Measurements from ENCODE around the gene GBA3. TPM values are rescaled to one million over a fixed set of nuclear protein-coding genes. Genes with fewer than 3 reads are reported as not detected.

GBA3 gene
- total RNA-seq, 4 donors from 2014 or later = 2.8 to 66.1 (median 24.7) TPM

DNA sequence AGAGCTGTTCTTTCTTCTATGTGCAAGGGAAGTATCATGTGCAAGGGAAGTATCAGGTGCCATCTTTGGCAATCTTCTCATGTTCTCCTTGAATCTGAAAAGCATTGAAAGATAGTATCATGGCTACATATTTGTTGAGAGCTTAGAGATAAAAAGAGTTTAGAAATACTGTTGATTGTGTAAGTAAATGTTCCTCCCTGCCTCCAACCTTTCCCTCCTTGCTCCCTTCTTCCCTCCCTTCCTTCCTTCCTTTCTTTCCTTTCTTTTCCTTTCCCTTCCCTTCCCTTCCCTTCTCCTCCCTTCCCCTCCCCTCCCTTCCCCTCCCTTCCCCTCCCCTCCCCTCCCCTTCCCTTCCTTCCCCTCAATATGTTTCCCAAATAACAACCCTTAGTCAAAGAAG is 108.7 kb downstream of the GBA3 start:
- H3K27me3 ChIP-seq = no peaks in the 10 kb centered on the region
- no peaks in the 10 kb centered on the region for H3K4me1 ChIP-seq
- in situ Hi-C loops (cut with MboI; ENCODE audit: low pct_ligation_motif_present in 1 of 4, low pct_unique_long_range_greater_than_20kb in 1 of 4, low sequenced_read_pairs in 3 of 4) (no loop called here), intact Hi-C loops (cut with DNase I; ENCODE audit: low total_unique reads) (no loop called here)
- H3K4me3 ChIP-seq = no peak overlapping the region
- H3K9me3 ChIP-seq = no peaks in the 10 kb centered on the region
- no peak overlapping the region for H3K27ac ChIP-seq
- TF ChIP-seq, protein P1, sequence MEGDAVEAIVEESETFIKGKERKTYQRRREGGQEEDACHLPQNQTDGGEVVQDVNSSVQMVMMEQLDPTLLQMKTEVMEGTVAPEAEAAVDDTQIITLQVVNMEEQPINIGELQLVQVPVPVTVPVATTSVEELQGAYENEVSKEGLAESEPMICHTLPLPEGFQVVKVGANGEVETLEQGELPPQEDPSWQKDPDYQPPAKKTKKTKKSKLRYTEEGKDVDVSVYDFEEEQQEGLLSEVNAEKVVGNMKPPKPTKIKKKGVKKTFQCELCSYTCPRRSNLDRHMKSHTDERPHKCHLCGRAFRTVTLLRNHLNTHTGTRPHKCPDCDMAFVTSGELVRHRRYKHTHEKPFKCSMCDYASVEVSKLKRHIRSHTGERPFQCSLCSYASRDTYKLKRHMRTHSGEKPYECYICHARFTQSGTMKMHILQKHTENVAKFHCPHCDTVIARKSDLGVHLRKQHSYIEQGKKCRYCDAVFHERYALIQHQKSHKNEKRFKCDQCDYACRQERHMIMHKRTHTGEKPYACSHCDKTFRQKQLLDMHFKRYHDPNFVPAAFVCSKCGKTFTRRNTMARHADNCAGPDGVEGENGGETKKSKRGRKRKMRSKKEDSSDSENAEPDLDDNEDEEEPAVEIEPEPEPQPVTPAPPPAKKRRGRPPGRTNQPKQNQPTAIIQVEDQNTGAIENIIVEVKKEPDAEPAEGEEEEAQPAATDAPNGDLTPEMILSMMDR (IDR thresholded peaks at IDR 0.05) = no peak
- TF ChIP-seq POLR2A (IDR thresholded peaks at IDR 0.05) (no peak), POLR2AphosphoS5 (IDR thresholded peaks at IDR 0.05) (no peak), EP300 (IDR thresholded peaks at IDR 0.05; ENCODE audit: low read depth) (no peak)
- no peak for DNase-seq
- no peaks in the 10 kb centered on the region for H3K36me3 ChIP-seq

DNA sequence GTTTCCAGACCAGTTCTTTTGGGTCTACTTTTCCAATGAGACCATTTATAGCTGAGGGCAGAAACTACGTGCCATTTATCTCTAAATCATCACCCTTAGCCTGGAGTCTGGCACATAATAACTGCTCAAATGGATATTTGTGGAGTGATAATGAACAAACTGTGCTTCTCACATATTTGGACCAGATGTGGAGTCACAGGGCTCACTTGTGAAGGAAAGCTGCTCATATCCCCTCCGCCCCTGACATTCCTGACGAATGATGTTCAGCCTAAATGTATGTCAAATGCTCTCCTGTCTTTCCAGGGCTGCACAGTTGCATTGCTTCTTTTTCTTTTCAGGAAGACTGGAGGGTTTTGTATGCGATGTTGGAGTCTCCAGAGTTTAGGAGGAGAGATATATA is 110.1 kb downstream of the GBA3 start:
- no peaks in the 10 kb centered on the region for H3K36me3 ChIP-seq
- TF ChIP-seq POLR2AphosphoS5 (IDR thresholded peaks at IDR 0.05) = no peak
- TF ChIP-seq EP300 (IDR thresholded peaks at IDR 0.05; ENCODE audit: low read depth) = no peak
- no peak for TF ChIP-seq POLR2A (IDR thresholded peaks at IDR 0.05)
- TF ChIP-seq, protein P1 (IDR thresholded peaks at IDR 0.05) = no peak
- in situ Hi-C loops (cut with MboI; ENCODE audit: low pct_ligation_motif_present in 1 of 4, low pct_unique_long_range_greater_than_20kb in 1 of 4, low sequenced_read_pairs in 3 of 4) = no loop called here
- no peak overlapping the region for H3K27ac ChIP-seq
- intact Hi-C loops (cut with DNase I; ENCODE audit: low total_unique reads) = no loop called here
- 78 to 100% methylated on average over 1 to 4 of the region's 4 CpGs for WGBS, 2 donors (ENCODE audit: low coverage in 1 of 2)
- no peak for DNase-seq
- no peaks in the 10 kb centered on the region for H3K4me1 ChIP-seq
- no peaks in the 10 kb centered on the region for H3K9me3 ChIP-seq
- H3K27me3 ChIP-seq = no peaks in the 10 kb centered on the region
- H3K4me3 ChIP-seq = no peak overlapping the region

DNA sequence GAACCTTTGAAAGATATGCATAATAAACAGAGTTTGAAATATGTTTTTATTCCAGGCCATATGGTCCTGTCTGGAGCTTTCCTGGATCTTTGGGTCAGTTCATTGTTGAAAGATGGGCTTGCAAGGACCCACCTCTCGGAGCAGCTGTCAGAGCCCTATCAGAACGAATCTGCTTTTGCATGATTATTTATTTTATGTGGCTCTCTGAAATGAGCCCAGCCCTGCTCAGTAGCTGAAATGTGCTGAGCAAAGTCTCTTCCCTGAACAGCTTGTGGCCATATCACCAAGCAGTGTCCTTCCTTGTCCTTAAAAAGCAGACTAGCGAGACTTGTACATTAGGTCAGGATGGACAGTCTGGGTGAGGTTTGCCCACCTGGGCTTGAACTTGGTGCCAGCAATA is 110.8 kb downstream of the GBA3 start:
- no peak overlapping the region for H3K4me3 ChIP-seq
- no peaks in the 10 kb centered on the region for H3K9me3 ChIP-seq
- no peaks in the 10 kb centered on the region for H3K4me1 ChIP-seq
- H3K27me3 ChIP-seq = no peaks in the 10 kb centered on the region
- H3K36me3 ChIP-seq = no peaks in the 10 kb centered on the region
- no peak for DNase-seq
- TF ChIP-seq POLR2A (IDR thresholded peaks at IDR 0.05) = no peak
- TF ChIP-seq, protein P1 (IDR thresholded peaks at IDR 0.05) = no peak
- TF ChIP-seq POLR2AphosphoS5 (IDR thresholded peaks at IDR 0.05) = no peak
- no peak for TF ChIP-seq EP300 (IDR thresholded peaks at IDR 0.05; ENCODE audit: low read depth)
- in situ Hi-C loops (cut with MboI; ENCODE audit: low pct_ligation_motif_present in 1 of 4, low pct_unique_long_range_greater_than_20kb in 1 of 4, low sequenced_read_pairs in 3 of 4) (no loop called here), intact Hi-C loops (cut with DNase I; ENCODE audit: low total_unique reads) (no loop called here)
- WGBS, 2 donors (ENCODE audit: low coverage in 1 of 2) = 72% methylated on average over 3 of the region's 3 CpGs; no CpG with 5 or more reads in 1 of the 2 donors
- H3K27ac ChIP-seq = no peak overlapping the region

DNA sequence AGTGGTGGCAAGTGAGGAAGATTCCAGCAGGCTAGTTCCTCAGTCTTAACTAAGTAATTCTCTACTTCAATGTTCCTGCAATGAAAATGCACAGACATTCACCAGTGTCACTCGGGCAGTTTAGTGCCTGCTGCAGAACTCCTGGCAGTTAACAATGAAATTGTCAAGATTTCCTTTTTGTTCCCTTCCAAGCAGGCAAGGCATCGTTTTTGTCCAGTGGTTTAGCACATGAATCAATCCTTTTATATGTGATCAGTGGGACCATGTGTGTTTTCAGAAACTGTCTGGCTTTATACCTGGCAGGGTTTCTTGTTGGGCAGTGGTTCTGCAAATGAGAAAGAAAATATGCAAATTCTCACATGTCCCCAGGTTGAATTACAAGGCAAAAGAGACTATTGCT is 122.2 kb downstream of the GBA3 start:
- Histone ChIP-seq H3K27ac (no peak overlapping the region), H3K27me3 (no peaks in the 10 kb centered on the region), H3K36me3 (no peaks in the 10 kb centered on the region), H3K9me3 (no peaks in the 10 kb centered on the region), H3K4me3 (no peak overlapping the region), H3K4me1 (no peaks in the 10 kb centered on the region)
- DNase-seq = no peak
- 35% methylated on average over 2 of the region's 2 CpGs; no CpG with 5 or more reads in 1 of the 2 donors for WGBS, 2 donors (ENCODE audit: low coverage in 1 of 2)
- in situ Hi-C loops (cut with MboI; ENCODE audit: low pct_ligation_motif_present in 1 of 4, low pct_unique_long_range_greater_than_20kb in 1 of 4, low sequenced_read_pairs in 3 of 4) (no loop called here), intact Hi-C loops (cut with DNase I; ENCODE audit: low total_unique reads) (no loop called here)
- TF ChIP-seq EP300 (IDR thresholded peaks at IDR 0.05; ENCODE audit: low read depth) (no peak), POLR2AphosphoS5 (IDR thresholded peaks at IDR 0.05) (peak in 1 of 3 donors; percentile 10)

DNA sequence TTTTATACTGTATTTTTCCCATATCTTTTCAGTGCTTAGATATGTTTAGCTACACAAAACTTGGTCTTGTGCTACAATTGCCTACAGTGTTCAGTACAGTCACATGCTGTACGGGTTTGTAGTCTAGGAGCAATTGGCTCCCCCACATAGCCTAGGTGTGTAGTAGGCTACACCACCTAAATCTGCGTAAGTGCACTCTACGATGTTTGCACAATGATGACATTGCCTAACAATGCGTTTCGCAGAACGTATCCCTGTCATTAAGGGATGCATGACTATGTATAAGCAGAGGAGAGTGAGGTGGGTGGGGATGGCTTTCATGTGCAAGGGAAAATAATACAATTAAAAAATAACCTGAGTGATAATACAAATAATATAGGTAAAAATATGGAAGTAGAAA is 131.4 kb downstream of the GBA3 start:
- intact Hi-C loops (cut with DNase I; ENCODE audit: low total_unique reads) = no loop called here

More for the DNA sequence above, 131.4 kb downstream of the GBA3 start:
- in situ Hi-C loops (cut with MboI; ENCODE audit: low pct_ligation_motif_present in 1 of 4, low pct_unique_long_range_greater_than_20kb in 1 of 4, low sequenced_read_pairs in 3 of 4) = no loop called here
- 63 to 82% methylated on average over 6 of the region's 6 CpGs for WGBS, 2 donors (ENCODE audit: low coverage in 1 of 2)
- TF ChIP-seq POLR2AphosphoS5 (IDR thresholded peaks at IDR 0.05) = no peak
- TF ChIP-seq EP300 (IDR thresholded peaks at IDR 0.05; ENCODE audit: low read depth) = no peak
- no peak for TF ChIP-seq POLR2A (IDR thresholded peaks at IDR 0.05)
- TF ChIP-seq, protein P1 (IDR thresholded peaks at IDR 0.05) = no peak
- H3K36me3 ChIP-seq = no peaks in the 10 kb centered on the region
- no peaks in the 10 kb centered on the region for H3K9me3 ChIP-seq
- H3K4me1 ChIP-seq = no peaks in the 10 kb centered on the region
- DNase-seq = no peak
- no peak overlapping the region for H3K4me3 ChIP-seq
- no peak overlapping the region for H3K27ac ChIP-seq
- no peaks in the 10 kb centered on the region for H3K27me3 ChIP-seq

All from transverse colon (tissue), 4 donors.